Activated CD4-positive, alpha-beta T cell treated with anti-CD3 and anti-CD28 coated beads, Interleukin-2, amount 50 U/mL, for 48 hours (primary cell): ENCODE measurements around the gene RASGRP4.
A peak's percentile ranks its signal among the peaks of the same experiment; 100 is the strongest.
"Not testable (repeated sequence)": the region's sequence is repeated elsewhere in the genome, so short reads cannot be mapped to it uniquely, and the experiment has no call there.

Experiments used
- DNase-seq, 2 experiments: peaks; one replicate each; pipeline ENCODE4 v3.0.0-alpha.2; 2020

RASGRP4 gene

DNA sequence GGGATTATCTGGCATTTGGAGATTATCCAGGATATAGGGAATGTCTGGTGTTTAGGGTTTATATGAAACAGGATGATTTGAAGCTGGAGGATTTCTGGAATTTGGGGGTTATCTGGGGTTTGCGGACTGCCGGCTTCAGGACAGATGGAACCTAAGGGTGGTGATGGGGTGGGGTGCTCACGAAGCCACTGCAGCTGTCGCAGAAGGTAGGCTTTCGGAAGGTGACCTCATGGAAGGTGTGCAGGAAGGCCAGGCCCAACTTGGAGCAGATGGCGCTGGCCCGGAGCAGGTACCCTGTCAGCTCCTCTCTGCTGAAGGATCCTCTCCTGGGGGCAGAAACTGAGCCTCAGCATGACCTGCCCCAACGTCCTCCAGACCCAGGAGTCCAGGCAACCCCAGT lies 13.5 kb downstream of the RASGRP4 start:
- no peak for DNase-seq

DNA sequence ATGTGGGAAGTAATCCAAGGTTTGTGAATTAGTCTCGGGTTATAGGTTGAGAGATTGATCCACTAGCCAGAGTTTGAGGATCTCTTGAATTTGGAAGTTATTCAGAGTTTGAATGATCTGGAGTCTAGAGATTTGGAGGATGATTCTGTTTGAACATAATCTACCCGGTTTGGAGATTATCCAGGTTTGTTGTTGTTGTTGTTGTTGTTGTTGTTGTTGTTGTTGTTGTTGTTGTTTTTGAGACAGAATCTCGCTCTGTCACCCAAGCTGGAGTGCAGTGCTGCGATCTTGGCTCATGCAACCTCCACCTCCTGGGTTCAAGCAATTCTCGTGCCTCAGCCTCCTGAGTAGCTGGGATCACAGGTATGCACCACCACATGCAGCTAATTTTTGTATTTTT lies 14.1 kb downstream of the RASGRP4 start:
- DNase-seq = not testable (repeated sequence)

- DNase-seq = no peak
Measured at GRCh38 chr19:38411041-38411712, 14.8 kb downstream of the RASGRP4 start.

DNA sequence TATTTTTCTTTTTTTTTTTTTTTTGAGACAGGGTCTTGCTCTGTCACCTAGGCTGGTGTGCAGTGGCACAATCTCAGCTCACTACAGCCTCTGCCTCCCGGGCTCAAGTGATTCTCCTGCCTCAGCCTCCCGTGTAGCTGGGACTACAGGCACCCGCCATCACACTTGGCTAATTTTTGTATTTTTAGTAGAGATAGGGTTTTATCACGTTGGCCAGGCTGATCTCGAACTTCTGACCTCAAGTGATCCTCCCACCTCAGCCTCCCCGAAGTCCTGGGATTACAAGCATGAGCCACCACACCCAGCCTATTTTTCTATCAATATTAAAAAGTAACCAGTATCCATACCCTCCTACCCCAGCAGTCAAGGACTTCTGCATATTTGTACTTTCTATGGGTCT lies 15.6 kb downstream of the RASGRP4 start:
- DNase-seq = not testable (repeated sequence)

- DNase-seq = no peak
Measured at GRCh38 chr19:38409631-38410133, 16.3 kb downstream of the RASGRP4 start.

DNA sequence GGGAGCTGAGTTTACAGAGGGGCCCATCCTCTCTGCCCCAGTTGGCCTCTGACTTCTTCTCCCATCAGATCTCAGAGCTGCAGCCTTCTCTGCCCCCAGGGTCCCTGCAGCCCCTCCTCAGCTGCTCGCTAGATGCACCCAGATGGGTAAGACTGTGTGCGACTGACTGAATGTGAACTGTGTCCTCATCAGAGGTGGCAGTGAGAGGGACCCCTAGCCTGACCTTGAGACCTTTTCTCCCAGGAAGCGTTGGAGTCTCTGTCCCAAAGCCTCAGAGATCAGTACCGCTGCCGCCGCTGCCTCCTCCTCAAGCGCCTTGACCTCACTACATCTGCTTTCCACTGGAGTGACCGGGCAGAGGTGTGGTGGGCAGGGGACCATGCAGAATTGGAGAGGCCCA lies 20.7 kb downstream of the RASGRP4 start:
- DNase-seq = no peak

- no peak for DNase-seq
Measured at GRCh38 chr19:38404858-38405257, 21.2 kb downstream of the RASGRP4 start.

DNA sequence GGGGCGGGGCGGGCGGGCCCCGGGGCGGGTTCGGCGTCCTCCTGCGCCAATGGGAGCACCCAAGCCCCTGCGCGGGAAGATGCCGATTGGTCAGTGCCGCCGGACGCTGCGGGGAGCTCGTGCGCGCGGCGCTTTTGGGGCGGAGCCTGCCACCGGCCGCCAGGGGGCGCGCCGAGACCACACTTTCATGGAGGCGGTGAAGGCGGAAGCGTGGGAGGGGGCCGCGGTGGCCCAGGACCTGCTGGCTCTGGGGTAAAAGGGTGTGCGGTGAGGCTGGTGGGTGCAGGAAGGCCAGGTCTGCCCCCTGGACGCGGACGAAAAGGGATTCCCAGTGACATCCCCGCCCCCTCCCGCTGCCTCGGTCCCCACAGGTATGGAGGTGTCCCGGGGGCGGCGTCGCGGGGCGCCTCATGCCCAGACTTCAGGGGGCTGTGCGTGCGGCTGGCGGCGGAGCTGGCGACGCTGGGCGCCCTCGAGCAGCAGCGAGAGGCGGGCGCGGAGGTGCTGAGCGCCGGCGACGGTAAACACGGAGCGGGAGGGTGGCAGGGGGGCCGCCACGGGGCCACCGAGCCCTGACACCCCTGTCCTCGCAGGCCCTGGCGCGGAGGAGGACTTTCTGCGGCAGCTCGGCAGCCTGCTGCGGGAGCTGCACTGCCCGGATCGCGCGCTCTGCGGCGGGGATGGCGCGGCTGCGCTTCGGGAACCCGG lies 22.9 kb downstream of the RASGRP4 start, which contains the start of gene FAM98C:
TSS of gene FAM98C (plus strand) at position 127 of the 708 bp plus-strand sequence. CDS start at position 188, 61 bp downstream.
- DNase-seq = peak; percentile 97

DNA sequence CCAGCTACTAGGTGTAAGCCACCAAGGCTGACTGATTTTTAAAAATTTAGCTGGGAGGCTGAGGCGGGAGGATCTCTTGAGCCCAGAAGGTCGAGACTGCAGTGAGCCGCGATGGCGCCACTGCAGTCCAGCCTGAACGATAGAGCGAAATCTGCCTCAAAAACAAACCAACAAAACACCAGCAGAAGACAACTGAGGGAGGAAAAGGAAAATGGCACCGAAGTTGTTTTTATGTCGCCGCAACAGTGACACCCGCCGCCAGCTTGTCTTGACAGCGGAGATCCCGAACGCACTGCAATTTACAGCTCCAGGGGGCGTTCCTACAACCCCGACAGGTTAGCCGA lies 23.4 kb downstream of the RASGRP4 start:
- no peak for DNase-seq

GRCh38 chr19:38401148-38401547 lies 24.9 kb downstream of the RASGRP4 start:
- DNase-seq = no peak

DNA sequence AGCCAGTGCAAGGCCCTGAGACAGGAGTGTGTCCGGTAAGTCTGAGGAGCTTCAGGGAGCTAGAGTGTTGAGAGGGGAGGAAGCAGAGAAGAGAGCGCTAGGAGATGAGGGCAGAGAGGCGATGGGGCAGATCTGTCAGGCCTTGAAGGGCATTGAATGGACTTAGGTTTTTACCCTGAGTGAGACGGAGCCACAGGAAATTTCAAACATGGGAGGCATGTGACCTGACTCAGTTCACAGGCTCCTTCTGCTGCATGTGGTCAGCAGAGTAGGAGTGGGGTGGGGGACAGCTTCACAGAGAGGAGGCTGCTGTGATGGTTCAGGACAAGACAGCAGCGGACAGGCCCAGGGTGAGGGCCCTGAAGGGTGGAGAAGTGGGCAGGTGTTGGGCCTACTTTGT lies 25.7 kb downstream of the RASGRP4 start:
- no peak for DNase-seq

- DNase-seq = no peak
Measured at GRCh38 chr19:38399537-38399936, 26.5 kb downstream of the RASGRP4 start.

- DNase-seq = no peak
Measured at GRCh38 chr19:38399081-38399480, 26.9 kb downstream of the RASGRP4 start.

GRCh38 chr19:38395381-38396114 lies 30.5 kb downstream of the RASGRP4 start:
- DNase-seq = peak; percentile 58 to 62

DNA sequence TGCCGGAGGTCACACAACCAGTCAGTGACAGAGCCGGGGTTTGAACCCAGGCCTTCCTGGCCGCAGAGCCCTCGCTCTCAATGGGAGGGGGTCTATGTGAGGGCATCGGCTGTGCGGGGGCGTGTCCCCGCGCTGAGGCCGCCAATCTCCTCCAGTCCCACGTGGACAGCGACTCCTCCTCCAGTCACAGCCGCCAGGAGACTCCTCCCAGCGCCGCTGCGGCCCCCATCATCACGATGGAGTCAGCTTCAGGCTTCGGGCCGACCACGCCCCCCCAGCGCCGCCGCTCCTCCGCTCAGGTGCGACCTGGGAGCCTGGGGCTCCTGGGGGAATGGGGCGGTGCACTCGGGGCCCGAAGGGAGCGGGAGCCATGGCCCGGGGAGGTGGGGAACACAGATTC lies 31.5 kb downstream of the RASGRP4 start:
- DNase-seq = peak; percentile 83 to 88

DNA sequence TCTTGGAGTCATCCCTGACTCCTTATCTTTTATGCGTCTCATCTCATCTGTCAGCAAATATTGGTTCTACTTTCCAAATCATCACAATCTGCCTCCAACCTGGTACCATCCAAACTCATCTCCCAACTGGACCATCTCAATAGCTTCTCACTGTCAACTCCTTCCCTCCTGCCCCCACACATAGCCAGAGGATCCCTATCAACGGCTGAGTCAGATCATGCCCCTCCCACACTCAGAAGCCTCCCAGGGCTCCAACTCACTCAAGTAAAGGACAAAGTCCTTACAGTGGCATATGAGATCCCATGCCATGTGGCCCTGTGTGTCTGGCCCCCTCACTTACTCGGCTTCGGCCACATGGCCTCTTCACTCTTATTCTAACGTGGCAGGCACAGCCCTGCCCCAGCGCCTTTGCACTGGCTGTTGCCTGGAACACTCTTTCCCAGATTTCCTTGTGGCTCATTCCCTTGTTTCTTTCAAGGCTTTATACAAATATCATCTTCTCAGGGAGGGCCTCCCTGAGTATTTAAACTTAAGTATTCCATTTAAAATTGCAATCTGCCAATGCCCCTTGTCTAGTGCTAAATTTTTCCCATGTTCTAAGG lies 33.2 kb downstream of the RASGRP4 start:
- peak in 1 of 2 experiments; percentile 41 for DNase-seq

DNA sequence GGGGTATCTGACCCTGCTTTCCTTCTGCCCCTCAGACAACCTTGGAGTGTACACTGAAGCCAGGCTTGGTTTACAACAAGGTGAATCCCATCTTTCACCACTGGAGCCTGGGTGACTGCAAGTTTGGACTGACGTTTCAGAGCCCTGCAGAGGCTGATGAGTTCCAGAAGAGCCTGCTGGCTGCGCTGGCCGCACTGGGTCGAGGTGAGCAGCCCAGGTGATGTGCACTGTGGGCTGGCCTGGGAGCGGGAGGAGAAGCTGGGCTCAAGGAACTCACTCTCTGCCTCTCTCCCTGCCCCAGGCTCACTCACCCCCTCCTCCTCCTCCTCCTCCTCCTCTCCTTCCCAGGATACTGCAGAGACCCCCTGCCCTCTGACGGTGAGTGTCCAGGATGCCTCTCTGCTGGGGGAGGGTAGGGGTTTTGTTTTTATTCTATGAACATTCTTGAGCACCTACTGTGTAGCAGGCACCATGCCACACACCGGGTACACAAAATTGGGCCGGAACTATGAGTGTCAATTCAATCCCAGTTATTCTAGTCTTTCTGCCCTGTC lies 34.0 kb downstream of the RASGRP4 start:
- no peak for DNase-seq

- no peak for DNase-seq
Measured at GRCh38 chr19:38389957-38390924, 35.8 kb downstream of the RASGRP4 start.

GRCh38 chr19:38389101-38389925 lies 36.7 kb downstream of the RASGRP4 start:
- DNase-seq = peak; percentile 29 to 39

DNA sequence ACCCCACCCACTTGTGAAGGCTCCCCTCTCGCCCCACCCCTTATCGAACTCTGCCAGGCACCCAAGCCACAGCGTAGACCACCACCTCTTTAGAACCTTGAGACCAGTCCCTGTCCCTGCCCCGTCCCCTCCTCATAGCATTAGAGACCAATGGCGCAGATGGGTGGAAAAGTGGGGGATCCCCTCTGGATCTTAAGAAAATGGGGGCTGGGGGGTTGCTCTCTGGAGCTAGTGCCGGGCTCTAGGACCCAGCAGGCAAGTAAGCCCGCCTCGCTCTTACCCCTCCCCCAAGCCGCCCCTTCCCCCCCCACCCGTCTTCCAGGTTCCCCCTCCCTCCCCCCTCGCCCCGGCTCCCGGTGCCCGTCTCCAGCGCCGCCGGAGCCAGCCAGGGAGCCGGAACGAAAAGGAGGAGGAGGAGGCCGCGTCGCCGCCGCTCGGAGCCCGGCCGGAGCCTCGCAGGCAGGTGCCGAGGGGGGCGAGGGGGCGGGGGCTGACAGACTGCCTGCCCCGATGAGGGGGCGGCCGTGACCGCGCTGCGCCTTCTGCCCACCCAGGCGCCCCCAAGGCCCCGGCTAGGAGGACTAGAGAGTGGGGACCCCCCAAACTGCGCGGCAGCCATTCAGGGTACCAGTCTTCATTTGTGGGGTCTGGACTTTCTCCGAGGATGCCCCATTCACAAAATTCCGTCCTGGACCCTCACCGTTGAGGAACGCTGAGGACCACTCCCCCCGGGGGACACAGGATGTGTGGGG lies 37.5 kb downstream of the RASGRP4 start, which contains the start of gene SPRED3:
TSS of gene SPRED3 (plus strand) at position 349 of the 752 bp plus-strand sequence. CDS start 1,606 bp downstream, outside the sequence.
- no peak for DNase-seq
